HEK293 (cell line): Measurements from ENCODE around the gene TMCO2.

ENCODE experiments used
- CTCF ChIA-PET: fragments of 350-600 bp; formaldehyde crosslinking; extraction: SDS; loops from one replicate; lab custom pipeline; 2021; ENCODE audit warnings: antibody characterized with exemption; lab: Yijun Ruan, JAX
- POLR2A ChIA-PET: fragments of 300-600 bp; formaldehyde crosslinking; extraction: SDS; loops from one replicate; lab custom pipeline; 2020; ENCODE audit warnings: antibody characterized with exemption, inconsistent platforms; lab: Yijun Ruan, JAX
- H3K27ac ChIP-seq: fragments of 200-500 bp; sonication (Bioruptor generic); 2 replicates; pipeline ENCODE4 v1.5.1; 2014; ENCODE audit warnings: low read depth, low read length, control low read depth, inconsistent platforms; ENCODE audit errors: extremely low read depth
- H3K36me3 ChIP-seq, 2 experiments: fragments of 200-500 bp in 1 of 2; sonication (Bioruptor generic) in 1 of 2; 1 replicate in 1 of 2; 2 replicates in 1 of 2; pipeline ENCODE4 v1.5.1; 2014 to 2017; ENCODE audit warnings: inconsistent platforms in 2 of 2, low read length in 2 of 2; ENCODE audit not compliant: control insufficient read depth in 2 of 2, insufficient read depth in 1 of 2
- H3K4me1 ChIP-seq: fragments of 200-500 bp; sonication (Bioruptor generic); 2 replicates; pipeline ENCODE4 v1.5.1; 2014; ENCODE audit warnings: mild to moderate bottlenecking, low read length, inconsistent platforms; ENCODE audit not compliant: control insufficient read depth, insufficient read depth
- H3K4me3 ChIP-seq: 2 replicates; pipeline ENCODE4 v1.5.1; 2011; ENCODE audit warnings: low read depth, mild to moderate bottlenecking, control low read depth, low read length, moderate library complexity
- H3K9me3 ChIP-seq: fragments of 200-500 bp; sonication (Bioruptor generic); 2 replicates; pipeline ENCODE4 v1.5.1; 2014; ENCODE audit warnings: low read depth, low read length, inconsistent platforms; ENCODE audit not compliant: control insufficient read depth, insufficient read depth
- BCL11A ChIP-seq: fragments of 450-650 bp; formaldehyde crosslinking; IDR thresholded peaks from 2 replicates; pipeline ENCODE4 v1.5.1; 2016; ENCODE audit warnings: low read depth, missing biosample characterization, missing genetic modification characterization
- HOXC10 ChIP-seq: sonication (generic); formaldehyde crosslinking; IDR thresholded peaks from 2 replicates; pipeline ENCODE4 v1.8.1; 2023; ENCODE audit warnings: mild to moderate bottlenecking, missing genetic modification reagents
- KLF10 ChIP-seq: fragments of 450-650 bp; IDR thresholded peaks from 2 replicates; pipeline ENCODE4 v1.5.1; 2018; ENCODE audit warnings: missing biosample characterization, mild to moderate bottlenecking, missing genetic modification characterization
- RBAK ChIP-seq: fragments of 450-650 bp; formaldehyde crosslinking; IDR thresholded peaks from 2 replicates; pipeline ENCODE4 v1.5.1; 2016; ENCODE audit warnings: missing biosample characterization, missing genetic modification characterization
- ZFP37 ChIP-seq: fragments of 450-650 bp; formaldehyde crosslinking; IDR thresholded peaks from 2 replicates; pipeline ENCODE4 v1.5.1; 2016; ENCODE audit warnings: missing biosample characterization, missing genetic modification characterization
- ZNF184 ChIP-seq: fragments of 450-650 bp; IDR thresholded peaks from 2 replicates; pipeline ENCODE4 v1.5.1; 2018; ENCODE audit warnings: missing biosample characterization, mild to moderate bottlenecking, missing genetic modification characterization
- ZNF596 ChIP-seq: fragments of 450-650 bp; IDR thresholded peaks from 2 replicates; pipeline ENCODE4 v1.5.0; 2018; ENCODE audit warnings: missing biosample characterization, mild to moderate bottlenecking, missing genetic modification characterization, moderate library complexity
- ZNF658 ChIP-seq: fragments of 450-650 bp; formaldehyde crosslinking; IDR thresholded peaks from 2 replicates; pipeline ENCODE4; 2016; ENCODE audit warnings: missing biosample characterization, missing genetic modification characterization
- ZSCAN23 ChIP-seq: fragments of 450-650 bp; formaldehyde crosslinking; IDR thresholded peaks from 2 replicates; pipeline ENCODE4 v1.5.1; 2016; ENCODE audit warnings: missing biosample characterization, missing genetic modification characterization
- ZXDB ChIP-seq: fragments of 450-650 bp; formaldehyde crosslinking; IDR thresholded peaks from 2 replicates; pipeline ENCODE4 v1.5.1; 2016; ENCODE audit warnings: missing biosample characterization, missing genetic modification characterization
- TF ChIP-seq, protein P1 (sequence below): fragments of 450-650 bp; formaldehyde crosslinking; IDR thresholded peaks from 2 replicates; pipeline ENCODE4 v1.5.1; 2016; ENCODE audit warnings: missing biosample characterization, missing genetic modification characterization, borderline replicate concordance
- TF ChIP-seq, protein P2 (sequence below): fragments of 450-650 bp; formaldehyde crosslinking; conservative IDR thresholded peaks from 2 replicates; pipeline ENCODE4 v1.5.1; 2016; ENCODE audit warnings: low read depth, missing biosample characterization, missing genetic modification characterization

TMCO2 gene

DNA sequence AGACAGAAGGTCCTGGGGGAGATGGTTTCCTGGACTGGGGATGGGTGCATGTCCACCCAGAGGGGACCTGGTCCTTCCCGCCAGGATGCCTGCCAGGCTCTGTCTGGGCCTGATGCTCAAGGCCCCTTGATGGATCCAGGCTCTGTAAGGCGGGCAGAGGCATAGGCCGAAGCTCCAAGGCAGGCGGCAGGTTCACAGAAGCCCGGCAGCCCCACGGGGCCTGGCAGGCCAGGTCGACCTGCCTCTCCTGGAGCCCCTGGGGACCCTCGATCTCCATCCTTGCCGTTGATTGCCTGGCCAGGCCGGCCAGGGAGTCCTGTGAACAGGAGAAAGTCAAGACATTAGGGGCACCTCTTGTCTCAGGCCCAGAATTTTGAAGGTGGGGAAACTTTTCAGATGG, 53.3 kb downstream of the TMCO2 start:
- POLR2A ChIA-PET = no interaction called here
- TF ChIP-seq ZXDB (tag by site-specific recombination) = no peak
- TF ChIP-seq, protein P1, sequence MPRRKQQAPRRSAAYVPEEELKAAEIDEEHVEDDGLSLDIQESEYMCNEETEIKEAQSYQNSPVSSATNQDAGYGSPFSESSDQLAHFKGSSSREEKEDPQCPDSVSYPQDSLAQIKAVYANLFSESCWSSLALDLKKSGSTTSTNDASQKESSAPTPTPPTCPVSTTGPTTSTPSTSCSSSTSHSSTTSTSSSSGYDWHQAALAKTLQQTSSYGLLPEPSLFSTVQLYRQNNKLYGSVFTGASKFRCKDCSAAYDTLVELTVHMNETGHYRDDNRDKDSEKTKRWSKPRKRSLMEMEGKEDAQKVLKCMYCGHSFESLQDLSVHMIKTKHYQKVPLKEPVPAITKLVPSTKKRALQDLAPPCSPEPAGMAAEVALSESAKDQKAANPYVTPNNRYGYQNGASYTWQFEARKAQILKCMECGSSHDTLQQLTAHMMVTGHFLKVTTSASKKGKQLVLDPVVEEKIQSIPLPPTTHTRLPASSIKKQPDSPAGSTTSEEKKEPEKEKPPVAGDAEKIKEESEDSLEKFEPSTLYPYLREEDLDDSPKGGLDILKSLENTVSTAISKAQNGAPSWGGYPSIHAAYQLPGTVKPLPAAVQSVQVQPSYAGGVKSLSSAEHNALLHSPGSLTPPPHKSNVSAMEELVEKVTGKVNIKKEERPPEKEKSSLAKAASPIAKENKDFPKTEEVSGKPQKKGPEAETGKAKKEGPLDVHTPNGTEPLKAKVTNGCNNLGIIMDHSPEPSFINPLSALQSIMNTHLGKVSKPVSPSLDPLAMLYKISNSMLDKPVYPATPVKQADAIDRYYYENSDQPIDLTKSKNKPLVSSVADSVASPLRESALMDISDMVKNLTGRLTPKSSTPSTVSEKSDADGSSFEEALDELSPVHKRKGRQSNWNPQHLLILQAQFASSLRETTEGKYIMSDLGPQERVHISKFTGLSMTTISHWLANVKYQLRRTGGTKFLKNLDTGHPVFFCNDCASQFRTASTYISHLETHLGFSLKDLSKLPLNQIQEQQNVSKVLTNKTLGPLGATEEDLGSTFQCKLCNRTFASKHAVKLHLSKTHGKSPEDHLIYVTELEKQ (tag by site-specific recombination) = no peak
- no peak for TF ChIP-seq BCL11A
- TF ChIP-seq ZSCAN23 (tag by site-specific recombination) = no peak
- TF ChIP-seq HOXC10 (CRISPR knock-in tag) = no peak
- no peak for TF ChIP-seq ZNF596
- TF ChIP-seq RBAK (tag by site-specific recombination) = no peak
- TF ChIP-seq ZFP37 = no peak
- TF ChIP-seq ZNF658 (tag by site-specific recombination) = no peak
- TF ChIP-seq, protein P2, sequence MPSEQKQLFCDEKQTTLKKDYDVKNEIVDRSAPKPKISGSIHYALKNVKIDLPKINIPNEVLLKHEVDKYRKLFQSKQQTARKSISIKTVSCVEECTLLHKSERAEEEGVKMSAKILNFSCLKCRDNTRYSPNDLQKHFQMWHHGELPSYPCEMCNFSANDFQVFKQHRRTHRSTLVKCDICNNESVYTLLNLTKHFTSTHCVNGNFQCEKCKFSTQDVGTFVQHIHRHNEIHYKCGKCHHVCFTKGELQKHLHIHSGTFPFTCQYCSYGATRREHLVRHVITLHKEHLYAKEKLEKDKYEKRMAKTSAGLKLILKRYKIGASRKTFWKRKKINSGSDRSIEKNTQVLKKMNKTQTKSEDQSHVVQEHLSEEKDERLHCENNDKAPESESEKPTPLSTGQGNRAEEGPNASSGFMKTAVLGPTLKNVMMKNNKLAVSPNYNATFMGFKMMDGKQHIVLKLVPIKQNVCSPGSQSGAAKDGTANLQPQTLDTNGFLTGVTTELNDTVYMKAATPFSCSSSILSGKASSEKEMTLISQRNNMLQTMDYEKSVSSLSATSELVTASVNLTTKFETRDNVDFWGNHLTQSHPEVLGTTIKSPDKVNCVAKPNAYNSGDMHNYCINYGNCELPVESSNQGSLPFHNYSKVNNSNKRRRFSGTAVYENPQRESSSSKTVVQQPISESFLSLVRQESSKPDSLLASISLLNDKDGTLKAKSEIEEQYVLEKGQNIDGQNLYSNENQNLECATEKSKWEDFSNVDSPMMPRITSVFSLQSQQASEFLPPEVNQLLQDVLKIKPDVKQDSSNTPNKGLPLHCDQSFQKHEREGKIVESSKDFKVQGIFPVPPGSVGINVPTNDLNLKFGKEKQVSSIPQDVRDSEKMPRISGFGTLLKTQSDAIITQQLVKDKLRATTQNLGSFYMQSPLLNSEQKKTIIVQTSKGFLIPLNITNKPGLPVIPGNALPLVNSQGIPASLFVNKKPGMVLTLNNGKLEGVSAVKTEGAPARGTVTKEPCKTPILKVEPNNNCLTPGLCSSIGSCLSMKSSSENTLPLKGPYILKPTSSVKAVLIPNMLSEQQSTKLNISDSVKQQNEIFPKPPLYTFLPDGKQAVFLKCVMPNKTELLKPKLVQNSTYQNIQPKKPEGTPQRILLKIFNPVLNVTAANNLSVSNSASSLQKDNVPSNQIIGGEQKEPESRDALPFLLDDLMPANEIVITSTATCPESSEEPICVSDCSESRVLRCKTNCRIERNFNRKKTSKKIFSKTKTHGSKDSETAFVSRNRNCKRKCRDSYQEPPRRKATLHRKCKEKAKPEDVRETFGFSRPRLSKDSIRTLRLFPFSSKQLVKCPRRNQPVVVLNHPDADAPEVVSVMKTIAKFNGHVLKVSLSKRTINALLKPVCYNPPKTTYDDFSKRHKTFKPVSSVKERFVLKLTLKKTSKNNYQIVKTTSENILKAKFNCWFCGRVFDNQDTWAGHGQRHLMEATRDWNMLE (tag by site-specific recombination) = no peak
- no peak for TF ChIP-seq ZNF184 (tag by site-specific recombination)
- TF ChIP-seq KLF10 (tag by site-specific recombination) = no peak
- TF ChIP-seq, all 188 proteins: peak for 0
- Histone ChIP-seq H3K27ac (no peak overlapping the region), H3K4me3 (no peak overlapping the region), H3K36me3 (no peaks in the 10 kb centered on the region), H3K4me1 (no peaks in the 10 kb centered on the region), H3K9me3 (no peaks in the 10 kb centered on the region)
- CTCF ChIA-PET = no interaction called here
